Adrenal gland (tissue), 12 donors: Measurements from ENCODE around the gene NUP153. TPM values are rescaled to one million over a fixed set of nuclear protein-coding genes. Genes with fewer than 3 reads are reported as not detected.

Experiments
- DNase-seq, 7 donors: peaks; one replicate each; pipeline ENCODE4 v3.0.0-alpha.2; 2019 to 2020
- H3K27ac ChIP-seq, 5 donors: fragments of 200-600 bp; sonication (generic) in 4 of 5; 1 replicate in 3 of 5; 2 replicates in 2 of 5; pipeline versions ENCODE4 v1.5.1 to v1.8.0; 2016 to 2020; ENCODE audit warnings: mild to moderate bottlenecking in 1 of 5
- H3K27me3 ChIP-seq: fragments of 200-600 bp; 2 replicates; pipeline ENCODE4 v1.8.0; 2021
- H3K36me3 ChIP-seq, 2 donors: fragments of 200-600 bp; replicated peaks in 1 of 2; 1 replicate in 1 of 2; 2 replicates in 1 of 2; pipeline versions ENCODE4 v1.5.1 to v1.8.0; 2018 to 2022
- H3K4me1 ChIP-seq, 2 donors: fragments of 200-600 bp; replicated peaks in 1 of 2; 1 replicate in 1 of 2; 2 replicates in 1 of 2; pipeline versions ENCODE4 v1.5.1 to v1.8.0; 2018 to 2021
- H3K4me3 ChIP-seq, 4 donors: fragments of 200-600 bp; sonication (generic) in 3 of 4; one replicate each; pipeline ENCODE4 v1.5.1; 2016 to 2018
- H3K9me3 ChIP-seq, 3 donors: fragments of 200-600 bp; sonication (generic) in 1 of 3; replicated peaks in 1 of 3; 1 replicate in 2 of 3; 2 replicates in 1 of 3; pipeline versions ENCODE4 v1.5.1 to v1.8.0; 2016 to 2021
- POLR2A ChIP-seq, 2 donors: fragments of 450-650 bp; IDR thresholded peaks; one replicate each; pipeline ENCODE4 v1.6.1; 2017; ENCODE audit warnings: antibody characterized with exemption in 2 of 2, mild to moderate bottlenecking in 2 of 2, moderate library complexity in 1 of 2
- WGBS, 4 donors: extraction: QIAGEN DNeasy Blood & Tissue Kit in 2 of 4; methylation state at CpG; one replicate each; pipeline versions ENCODE4 v1.1.5 to v1.1.7; 2013 to 2017; 5-methylcytosine and 5-hydroxymethylcytosine counted together
- intact Hi-C, 2 donors: fragments of 100-400 bp; cut with DNase I; formaldehyde crosslinking; loops; one replicate each; pipeline versions ENCODE4 v1.14.1 to v1.15.0; 2022 to 2023
- polyA plus RNA-seq, 3 donors: library from polyadenylated mRNA; stranded (reverse); fragments of 200-250 nt in 2 of 3; fragments of 350-450 nt in 1 of 3; fragmentation: Illumina TruSeq in 1 of 3; extraction: RNeasy Lipid Tissue Mini Kit (QIAGEN cat#74804) in 1 of 3; gene quantifications; one replicate each; pipeline ENCODE4 v1.2.3, GENCODE V29; 2013 to 2014
- total RNA-seq, 9 donors: library from RNA; depleted of rRNA in 4 of 9; stranded (reverse); fragments of >200 nt in 4 of 9; fragments of 120-200 nt in 1 of 9; fragmentation: NEBNext Ultra II Directional in 1 of 9; extraction: Animal tissue kit (Norgen Biotek cat#: 25700) in 1 of 9; gene quantifications; one replicate each; pipeline versions ENCODE4 v1.1.0 to v1.2.4, GENCODE V29; 2013 to 2023
- TF ChIP-seq, protein P1 (sequence below), 6 experiments: fragments of 450-650 bp in 4 of 6; fragments of 200-600 bp in 2 of 6; sonication (generic) in 1 of 6; IDR thresholded peaks; 1 replicate in 5 of 6; 2 replicates in 1 of 6; pipeline versions ENCODE4 v1.5.1 to v1.8.0; 2016 to 2021; ENCODE audit warnings: antibody characterized with exemption in 6 of 6, mild to moderate bottlenecking in 2 of 6, moderate library complexity in 1 of 6
- donor health status: healthy with polysubstance abuse.
- donor health status: Bipolar disorder and iron deficiency.
- donor health status: DM: yes; HTN: yes; CAD: no.
- donor health status: DM: no; HTN: no; CAD: no.
- donor health status: DM: no; HTN: no; CAD: no.
- donor health status: DM: yes; HTN: yes; CAD: no.

NUP153 gene
- total and polyA plus RNA-seq, 12 donors, result 4.6 to 31.4 (median 28.2) TPM

DNA sequence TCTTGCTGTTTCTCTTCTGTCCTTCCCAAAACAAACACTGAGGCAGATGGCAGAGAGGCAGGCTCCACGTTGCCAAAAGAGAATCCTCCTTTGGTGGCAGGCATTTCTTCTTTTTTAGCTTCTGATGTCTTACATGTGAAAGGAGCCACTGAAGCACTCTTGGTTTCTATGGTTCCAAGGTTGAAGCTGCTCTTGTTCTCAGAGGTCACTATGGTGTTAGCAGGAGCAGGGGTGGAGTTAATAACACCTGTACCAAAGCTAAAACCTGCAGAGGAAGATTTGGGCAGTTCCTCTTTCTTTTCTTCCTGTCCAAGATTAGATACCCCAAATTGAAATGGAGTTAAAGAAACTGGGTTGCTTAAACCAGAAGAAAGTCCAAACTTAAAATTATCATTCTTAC lies 77.9 kb downstream of the NUP153 start:
- Histone ChIP-seq H3K27ac (no peak overlapping the region), H3K9me3 (no peaks in the 10 kb centered on the region), H3K36me3 (peaks cover 0 to 45% of the 10 kb centered on the region in 2 donors), H3K27me3 (no peaks in the 10 kb centered on the region), H3K4me3 (no peak overlapping the region), H3K4me1 (no peaks in the 10 kb centered on the region)
- no peak for TF ChIP-seq POLR2A (IDR thresholded peaks at IDR 0.05)
- TF ChIP-seq, protein P1, sequence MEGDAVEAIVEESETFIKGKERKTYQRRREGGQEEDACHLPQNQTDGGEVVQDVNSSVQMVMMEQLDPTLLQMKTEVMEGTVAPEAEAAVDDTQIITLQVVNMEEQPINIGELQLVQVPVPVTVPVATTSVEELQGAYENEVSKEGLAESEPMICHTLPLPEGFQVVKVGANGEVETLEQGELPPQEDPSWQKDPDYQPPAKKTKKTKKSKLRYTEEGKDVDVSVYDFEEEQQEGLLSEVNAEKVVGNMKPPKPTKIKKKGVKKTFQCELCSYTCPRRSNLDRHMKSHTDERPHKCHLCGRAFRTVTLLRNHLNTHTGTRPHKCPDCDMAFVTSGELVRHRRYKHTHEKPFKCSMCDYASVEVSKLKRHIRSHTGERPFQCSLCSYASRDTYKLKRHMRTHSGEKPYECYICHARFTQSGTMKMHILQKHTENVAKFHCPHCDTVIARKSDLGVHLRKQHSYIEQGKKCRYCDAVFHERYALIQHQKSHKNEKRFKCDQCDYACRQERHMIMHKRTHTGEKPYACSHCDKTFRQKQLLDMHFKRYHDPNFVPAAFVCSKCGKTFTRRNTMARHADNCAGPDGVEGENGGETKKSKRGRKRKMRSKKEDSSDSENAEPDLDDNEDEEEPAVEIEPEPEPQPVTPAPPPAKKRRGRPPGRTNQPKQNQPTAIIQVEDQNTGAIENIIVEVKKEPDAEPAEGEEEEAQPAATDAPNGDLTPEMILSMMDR (IDR thresholded peaks at IDR 0.05), result no peak
- no peak for DNase-seq
- intact Hi-C loops, result no loop called here
- WGBS, 4 donors, result 56 to 77% (median 71%) methylated on average over 1 of the region's 1 CpG

DNA sequence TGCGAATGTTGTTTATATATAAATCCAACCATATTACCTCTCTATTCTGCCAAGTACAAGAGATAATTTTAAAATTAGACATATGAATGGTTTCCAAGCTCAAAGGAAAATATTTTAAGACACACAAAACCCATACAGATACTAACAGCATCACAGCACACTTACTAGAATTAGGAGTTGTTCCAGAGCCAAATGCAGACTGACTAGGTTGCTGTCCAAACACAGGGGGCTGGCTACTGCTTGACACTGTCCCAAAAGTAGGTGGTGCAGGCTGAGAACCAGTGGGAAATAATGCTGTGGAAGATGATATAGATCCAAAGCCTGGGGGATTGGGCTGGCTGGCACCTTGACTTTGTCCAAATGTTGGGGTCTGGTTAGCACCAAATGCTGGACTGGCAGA lies 82.3 kb downstream of the NUP153 start:
- H3K27ac ChIP-seq, result no peak overlapping the region
- H3K9me3 ChIP-seq, result no peaks in the 10 kb centered on the region
- TF ChIP-seq, protein P1 (IDR thresholded peaks at IDR 0.05), result no peak
- TF ChIP-seq POLR2A (IDR thresholded peaks at IDR 0.05), result no peak
- DNase-seq, result no peak
- intact Hi-C loops, result no loop called here
- H3K27me3 ChIP-seq, result no peaks in the 10 kb centered on the region
- 86 to 92% (median 88%) methylated on average over 1 of the region's 1 CpG for WGBS, 4 donors
- H3K4me3 ChIP-seq, result no peak overlapping the region
- no peaks in the 10 kb centered on the region for H3K4me1 ChIP-seq
- H3K36me3 ChIP-seq, result peaks cover 0 to 32% of the 10 kb centered on the region in 2 donors

DNA sequence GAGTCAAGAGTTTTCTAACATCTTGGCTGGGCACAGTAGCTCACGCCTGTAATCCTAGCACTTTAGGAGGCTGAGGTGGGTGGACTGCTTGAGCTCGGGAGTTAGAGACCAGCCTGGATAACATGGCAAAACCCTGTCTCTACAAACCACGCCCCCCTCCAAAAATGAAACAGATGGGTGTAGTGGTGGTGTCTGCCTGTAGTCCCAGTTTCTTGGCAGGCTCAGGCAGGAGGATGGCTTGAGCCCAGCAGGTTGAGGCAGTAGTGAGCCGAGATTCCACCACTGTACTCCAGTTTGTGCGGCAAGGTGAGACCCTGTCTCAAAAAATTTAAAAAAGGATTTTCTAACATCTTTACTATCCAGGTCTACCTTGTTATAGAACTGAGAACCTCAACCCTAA lies 84.6 kb downstream of the NUP153 start:
- TF ChIP-seq POLR2A (IDR thresholded peaks at IDR 0.05), result no peak
- TF ChIP-seq, protein P1 (IDR thresholded peaks at IDR 0.05), result no peak
- no peak overlapping the region for H3K4me3 ChIP-seq
- peaks cover 0 to 13% of the 10 kb centered on the region in 2 donors for H3K36me3 ChIP-seq
- intact Hi-C loops, result no loop called here
- no peaks in the 10 kb centered on the region for H3K4me1 ChIP-seq
- DNase-seq, result peak in 1 of 7 donors; percentile 34
- no peaks in the 10 kb centered on the region for H3K27me3 ChIP-seq
- H3K27ac ChIP-seq, result no peak overlapping the region
- H3K9me3 ChIP-seq, result no peaks in the 10 kb centered on the region
- WGBS, 4 donors, result 78 to 91% (median 87%) methylated on average over 5 of the region's 5 CpGs

DNA sequence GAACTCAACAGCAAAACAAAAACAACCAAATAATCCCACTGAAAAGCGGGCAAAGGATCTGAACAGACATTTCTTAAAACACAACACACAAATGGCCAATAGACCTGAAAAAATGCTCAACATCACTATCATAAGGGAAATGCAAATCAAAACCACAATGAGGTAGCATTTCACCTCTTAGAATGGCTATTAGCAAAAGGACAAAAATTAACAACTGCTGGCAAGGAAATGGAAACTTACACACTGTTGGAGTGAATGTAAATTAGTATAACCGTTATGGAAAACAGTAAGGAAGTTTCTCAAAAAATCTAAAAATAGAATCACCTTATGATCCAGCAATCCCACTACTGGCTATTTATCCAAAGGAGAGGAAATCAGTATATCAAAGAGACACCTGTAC lies 85.7 kb downstream of the NUP153 start:
- H3K27ac ChIP-seq, result no peak overlapping the region
- no peak for DNase-seq
- H3K4me1 ChIP-seq, result no peaks in the 10 kb centered on the region
- H3K27me3 ChIP-seq, result no peaks in the 10 kb centered on the region
- WGBS, 4 donors, result 81 to 87% (median 86%) methylated on average over 2 of the region's 2 CpGs
- TF ChIP-seq POLR2A (IDR thresholded peaks at IDR 0.05), result no peak
- TF ChIP-seq, protein P1 (IDR thresholded peaks at IDR 0.05), result no peak
- H3K36me3 ChIP-seq, result peaks cover 0 to 20% of the 10 kb centered on the region in 2 donors
- intact Hi-C loops, result no loop called here
- H3K9me3 ChIP-seq, result no peaks in the 10 kb centered on the region
- H3K4me3 ChIP-seq, result no peak overlapping the region
